ENCODE measurements around the gene DOCK11.
"Not testable (repeated sequence)": the region's sequence is repeated elsewhere in the genome, so short reads cannot be mapped to it uniquely, and the experiment has no call there.

Gene DOCK11

DNA sequence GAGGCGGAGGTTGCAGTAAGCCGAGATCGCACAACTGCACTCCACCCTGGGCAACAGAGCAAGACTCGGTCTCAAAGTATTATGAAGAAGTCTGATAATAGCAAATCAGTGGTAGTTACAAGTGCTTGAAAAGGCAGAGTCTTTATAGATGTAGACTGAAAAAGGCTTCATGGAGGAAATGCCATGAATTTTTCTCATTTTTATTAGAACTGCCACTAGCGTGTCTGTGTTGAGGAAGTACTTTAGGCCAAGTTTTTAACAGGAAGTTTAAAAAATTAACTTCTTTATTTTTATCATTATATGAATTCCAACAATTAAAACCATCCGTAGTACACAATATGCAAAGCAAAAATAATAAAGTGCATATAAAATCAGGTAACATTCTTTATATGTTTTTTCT is 199.0 kb downstream of the DOCK11 start:
- no peak for DNase-seq (ENCODE audit: low read depth, low spot score)

DNA sequence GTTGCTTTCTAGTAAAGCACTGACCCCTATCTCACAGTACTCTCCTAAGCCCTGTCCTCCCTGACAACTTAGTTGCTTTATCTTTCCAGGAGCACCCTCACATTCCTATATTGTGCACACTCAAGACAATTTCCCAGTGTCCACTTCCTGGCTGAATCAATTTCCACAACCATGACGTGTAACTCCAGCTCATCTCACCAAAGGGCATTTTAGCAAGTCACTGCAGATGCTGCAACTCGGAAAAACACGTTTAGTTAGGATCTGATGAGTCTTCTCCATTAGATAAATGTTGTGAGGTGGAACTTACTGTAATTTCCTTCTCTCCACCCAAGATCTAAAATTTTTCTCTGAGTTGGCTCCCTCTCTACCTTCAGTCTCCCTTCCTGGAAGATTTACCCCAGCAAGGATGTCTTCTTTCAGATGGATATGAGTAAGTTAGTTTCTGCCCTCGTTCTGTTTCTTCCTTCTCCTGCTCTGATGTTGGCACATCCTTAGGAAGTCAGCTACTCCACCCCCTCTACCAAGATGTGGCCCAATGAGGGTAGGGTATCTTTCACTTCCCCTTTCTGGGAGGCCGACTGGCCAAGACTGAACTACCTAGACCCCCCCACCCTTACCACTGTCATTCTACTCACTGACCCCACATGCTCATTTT is 203.0 kb downstream of the DOCK11 start:
- no peak for DNase-seq (ENCODE audit: low read depth, low spot score)

DNA sequence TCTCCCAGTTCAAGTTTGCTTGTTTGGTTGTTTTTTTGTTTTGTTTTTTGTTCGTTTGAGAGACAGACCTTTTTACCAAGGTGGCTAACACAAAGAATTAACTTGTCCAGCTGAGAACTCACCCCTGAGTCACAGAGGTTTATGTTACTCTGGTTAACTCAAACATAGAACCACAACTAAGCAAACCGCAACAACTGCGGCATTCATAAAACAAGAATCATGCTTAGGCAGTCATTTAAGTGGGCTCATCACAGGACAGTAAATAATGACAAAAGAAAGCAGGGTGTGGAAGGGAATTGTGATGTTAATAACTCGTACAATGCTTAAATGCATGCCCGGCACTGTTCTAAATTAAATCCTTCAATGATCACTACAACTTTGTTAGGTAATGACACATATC is 207.1 kb downstream of the DOCK11 start:
- DNase-seq (ENCODE audit: low read depth, low spot score) = no peak

DNA sequence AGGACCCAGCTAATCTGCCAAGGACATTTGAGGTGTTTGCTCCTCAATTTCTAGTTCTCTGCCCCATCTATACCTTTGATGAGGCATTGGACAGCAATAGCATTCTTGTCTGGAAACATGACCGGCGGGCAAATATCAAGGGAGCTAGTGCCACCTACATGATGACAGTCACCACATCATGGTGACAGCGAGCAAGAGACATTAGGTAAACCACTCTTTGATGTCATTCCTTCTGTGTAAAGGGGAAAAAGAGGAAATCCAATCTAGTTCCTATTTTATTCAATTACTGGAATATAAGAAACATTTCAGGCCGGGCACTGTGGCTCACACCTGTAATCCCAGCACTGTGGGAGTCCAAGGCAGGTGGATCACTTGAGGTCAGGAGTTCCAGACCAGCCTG is 211.1 kb downstream of the DOCK11 start:
- no peak for DNase-seq (ENCODE audit: low read depth, low spot score)

DNA sequence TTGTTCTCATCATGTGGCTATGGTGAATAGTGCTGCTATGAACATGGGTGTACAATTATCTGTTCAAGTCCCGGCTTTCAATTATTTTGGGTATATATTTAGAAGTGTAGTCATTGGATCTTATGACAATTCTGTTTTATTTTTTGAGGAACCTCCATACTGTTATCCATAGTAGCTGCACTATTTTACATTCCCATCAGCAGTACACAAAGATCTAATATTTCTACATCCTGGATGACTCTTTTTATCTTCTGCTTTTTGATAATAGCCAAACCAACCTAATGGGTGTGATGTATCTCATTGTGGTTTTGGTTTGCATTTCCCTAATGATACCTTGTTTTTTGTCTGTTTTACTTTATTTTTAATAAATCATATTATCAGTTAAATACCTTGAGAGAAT is 218.9 kb downstream of the DOCK11 start:
- no peak for DNase-seq (ENCODE audit: low read depth, low spot score)

DNA sequence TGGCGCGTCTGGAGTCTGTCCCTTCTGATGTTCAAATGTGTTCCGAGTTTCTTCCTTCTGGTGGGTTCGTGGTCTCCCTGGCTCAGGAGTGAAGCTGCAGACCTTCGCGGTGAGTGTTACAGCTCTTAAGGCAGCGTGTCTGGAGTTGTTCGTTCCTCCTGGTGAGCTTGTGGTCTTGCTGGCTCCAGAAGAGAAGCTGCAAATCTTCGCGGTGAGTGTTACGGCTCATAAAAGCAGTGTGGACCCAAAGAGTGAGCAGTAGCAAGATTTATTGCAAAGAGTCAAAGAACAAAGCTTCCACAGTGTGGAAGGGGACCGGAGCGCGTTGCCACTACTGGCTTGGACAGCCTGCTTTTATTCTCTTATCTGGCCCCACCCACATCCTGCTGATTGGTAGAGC is 220.3 kb downstream of the DOCK11 start:
- not testable (repeated sequence) for DNase-seq (ENCODE audit: low read depth, low spot score)

DNA sequence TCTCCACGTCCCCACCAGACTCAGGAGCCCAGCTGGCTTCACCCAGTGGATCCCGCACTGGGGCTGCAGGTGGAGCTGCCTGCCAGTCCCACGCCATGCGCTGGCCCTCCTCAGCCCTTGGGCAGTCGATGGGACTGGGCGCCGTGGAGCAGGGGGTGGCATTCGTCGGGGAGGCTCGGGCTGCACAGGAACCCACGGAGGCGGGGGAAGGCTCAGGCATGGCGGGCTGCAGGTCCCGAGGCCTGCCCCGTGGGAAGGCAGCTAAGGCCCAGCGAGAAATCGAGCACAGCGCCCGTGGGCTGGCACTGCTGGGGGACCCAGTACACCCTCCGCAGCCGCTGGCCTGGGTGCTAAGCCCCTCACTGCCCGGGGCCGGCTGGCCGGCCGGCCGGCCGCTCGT is 221.2 kb downstream of the DOCK11 start:
- DNase-seq (ENCODE audit: low read depth, low spot score) = not testable (repeated sequence)

DNA sequence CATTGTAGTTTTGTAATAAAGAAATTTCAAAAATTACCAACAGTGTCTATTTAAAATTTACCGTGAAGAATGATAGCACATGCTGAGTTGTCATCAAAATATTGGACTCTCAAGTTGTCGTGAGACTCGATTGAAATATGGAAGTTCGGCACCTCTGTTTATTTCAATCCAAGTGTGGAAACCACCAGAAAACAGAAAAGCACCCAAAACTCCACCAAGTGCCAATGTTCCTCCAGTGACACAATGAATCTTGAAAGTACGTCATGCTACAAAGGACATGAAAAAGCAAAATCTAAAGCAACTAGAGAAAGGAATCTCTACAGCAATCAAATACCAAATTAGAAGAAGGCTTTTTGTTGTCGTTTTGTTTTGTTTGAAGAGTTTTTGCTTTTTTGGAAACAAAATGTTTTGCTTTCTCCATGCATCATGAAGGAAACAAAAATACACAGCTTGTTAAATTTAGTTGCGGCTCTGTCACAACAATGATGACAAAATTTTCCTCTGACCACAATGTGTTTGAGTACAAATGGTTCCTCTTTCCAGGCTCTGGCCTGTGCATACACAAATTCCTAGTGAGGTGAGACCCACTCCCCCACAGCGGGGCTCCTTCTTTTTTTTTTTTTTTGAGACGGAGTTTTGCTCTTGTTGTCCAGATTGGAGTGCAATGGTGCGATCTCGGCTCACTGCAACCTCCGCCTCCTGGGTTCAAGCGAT is 222.2 kb downstream of the DOCK11 start:
- DNase-seq (ENCODE audit: low read depth, low spot score) = no peak

DNA sequence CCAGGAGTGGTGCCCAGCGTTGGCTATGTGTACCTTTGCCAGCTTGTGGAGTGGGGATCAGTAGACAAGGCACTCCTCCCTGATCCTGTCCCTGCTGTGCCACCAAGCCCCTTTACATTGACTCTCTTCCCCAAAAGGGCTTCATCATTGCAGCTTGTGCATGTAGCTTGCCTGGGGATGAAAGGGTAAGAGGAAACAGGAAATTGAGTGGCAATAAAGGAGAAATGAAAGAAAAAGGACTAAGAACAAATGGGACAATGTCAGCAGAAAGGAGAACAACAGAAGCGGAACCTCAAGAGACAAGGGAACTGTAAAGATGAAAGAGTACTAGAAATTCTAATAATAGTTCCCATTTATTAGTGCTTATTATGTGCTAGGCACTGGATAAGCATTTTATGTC is 223.1 kb downstream of the DOCK11 start:
- no peak for DNase-seq (ENCODE audit: low read depth, low spot score)

DNA sequence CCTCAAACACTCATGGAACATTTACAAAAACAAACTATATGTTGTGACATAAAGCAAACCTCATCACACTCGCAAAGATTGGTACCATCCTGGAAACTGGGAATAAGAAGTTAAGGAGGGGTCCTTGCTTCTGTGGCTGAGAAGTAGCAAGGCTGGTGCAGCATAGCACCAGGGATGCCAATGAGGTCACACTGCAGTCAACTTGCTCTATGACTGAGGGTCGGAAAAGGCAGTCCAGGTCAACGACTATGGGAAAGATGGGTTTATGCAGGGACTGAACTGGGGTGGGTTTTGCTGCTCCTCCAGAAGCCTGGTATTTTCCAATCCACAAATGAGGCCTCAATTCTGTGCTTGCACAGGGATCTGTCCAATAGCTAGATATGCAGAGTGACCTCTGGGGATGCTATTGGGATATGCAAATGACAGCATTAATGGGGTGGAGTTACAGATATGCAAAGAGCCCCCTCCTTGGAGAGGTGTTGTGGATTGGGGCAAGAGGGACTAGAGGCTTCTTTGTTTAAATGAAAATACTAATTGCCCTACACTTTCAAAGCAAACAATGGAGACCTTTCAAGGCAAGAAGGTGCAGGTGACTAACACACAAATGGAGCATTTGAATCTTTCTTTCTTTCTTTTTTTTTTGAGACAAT is 224.6 kb downstream of the DOCK11 start:
- DNase-seq (ENCODE audit: low read depth, low spot score) = no peak

DNA sequence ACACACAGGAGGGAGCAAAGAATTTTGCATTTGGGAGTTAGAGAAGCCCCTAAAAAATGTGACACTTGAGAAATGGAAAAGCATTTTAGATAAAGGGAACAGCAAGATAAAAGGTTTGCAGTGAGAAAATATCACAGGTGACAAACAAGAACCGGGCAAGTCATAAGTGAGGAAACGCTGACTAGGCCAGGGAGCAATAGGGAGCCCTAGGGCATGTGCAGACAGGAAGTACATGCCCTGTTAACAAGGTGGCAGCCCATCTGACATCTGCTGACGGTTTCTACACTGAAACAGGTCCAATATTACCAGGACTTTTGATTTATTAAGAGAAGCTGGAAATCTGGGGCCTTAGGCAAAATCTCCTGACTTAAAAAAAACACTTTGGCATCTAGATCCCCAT is 227.8 kb downstream of the DOCK11 start:
- no peak for DNase-seq (ENCODE audit: low read depth, low spot score)

DNA sequence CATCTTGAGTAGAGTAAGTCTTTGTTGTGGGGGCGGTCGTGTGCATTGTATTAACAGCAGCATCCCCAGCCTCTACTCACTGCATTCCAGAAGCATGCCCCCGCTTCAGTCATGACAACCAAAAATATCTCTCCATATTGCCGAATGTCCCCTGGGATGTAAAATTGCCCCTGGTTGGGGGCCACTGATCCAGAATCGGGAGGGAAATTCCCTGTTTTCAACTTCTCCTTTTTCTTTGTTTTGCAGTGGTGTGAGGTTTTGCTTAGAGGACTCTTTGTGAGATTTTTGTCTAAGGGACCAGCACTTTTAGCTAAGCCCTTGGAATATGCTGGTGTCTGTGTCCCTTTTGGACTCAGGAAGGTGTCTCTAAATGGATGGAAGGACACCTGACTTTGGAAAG is 228.8 kb downstream of the DOCK11 start:
- no peak for DNase-seq (ENCODE audit: low read depth, low spot score)

DNA sequence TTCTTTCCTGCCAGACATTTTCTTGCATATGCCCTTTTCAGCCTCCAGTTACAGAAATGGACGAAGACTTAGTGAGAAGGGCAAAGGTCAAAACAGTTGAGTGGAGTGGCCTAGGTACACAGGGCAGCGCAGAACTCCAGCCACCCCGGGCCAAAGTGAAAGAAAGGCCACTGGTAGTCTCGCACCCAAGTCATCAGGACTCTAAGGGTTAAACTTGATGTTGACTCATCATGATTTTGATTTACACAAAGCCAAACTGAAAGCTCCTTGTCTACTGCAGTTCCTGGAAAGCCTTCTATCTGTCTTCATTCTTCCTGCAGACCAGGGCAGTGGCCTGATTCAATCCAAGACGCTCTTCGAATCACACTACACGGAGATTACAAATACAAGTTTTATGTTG is 229.2 kb downstream of the DOCK11 start:
- no peak for DNase-seq (ENCODE audit: low read depth, low spot score)

DNA sequence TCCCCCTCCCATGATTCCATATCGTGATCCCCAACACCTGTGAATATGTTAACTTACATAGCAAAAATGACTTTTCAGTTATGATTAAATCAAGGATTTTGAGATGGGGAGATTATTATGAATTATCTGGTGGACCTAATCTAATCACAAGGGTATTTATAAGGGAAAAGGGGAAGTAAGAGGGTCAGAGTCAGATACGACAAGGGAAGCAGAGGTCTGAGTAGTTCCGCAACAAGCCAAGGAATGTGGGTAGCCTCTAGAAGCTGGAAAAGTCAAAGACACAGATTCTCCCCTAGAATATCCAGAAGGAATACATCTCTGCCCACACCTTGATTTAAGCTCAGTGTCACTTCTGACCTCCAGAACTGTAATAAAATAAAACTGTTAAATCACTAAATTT is 230.8 kb downstream of the DOCK11 start:
- DNase-seq (ENCODE audit: low read depth, low spot score) = no peak

DNA sequence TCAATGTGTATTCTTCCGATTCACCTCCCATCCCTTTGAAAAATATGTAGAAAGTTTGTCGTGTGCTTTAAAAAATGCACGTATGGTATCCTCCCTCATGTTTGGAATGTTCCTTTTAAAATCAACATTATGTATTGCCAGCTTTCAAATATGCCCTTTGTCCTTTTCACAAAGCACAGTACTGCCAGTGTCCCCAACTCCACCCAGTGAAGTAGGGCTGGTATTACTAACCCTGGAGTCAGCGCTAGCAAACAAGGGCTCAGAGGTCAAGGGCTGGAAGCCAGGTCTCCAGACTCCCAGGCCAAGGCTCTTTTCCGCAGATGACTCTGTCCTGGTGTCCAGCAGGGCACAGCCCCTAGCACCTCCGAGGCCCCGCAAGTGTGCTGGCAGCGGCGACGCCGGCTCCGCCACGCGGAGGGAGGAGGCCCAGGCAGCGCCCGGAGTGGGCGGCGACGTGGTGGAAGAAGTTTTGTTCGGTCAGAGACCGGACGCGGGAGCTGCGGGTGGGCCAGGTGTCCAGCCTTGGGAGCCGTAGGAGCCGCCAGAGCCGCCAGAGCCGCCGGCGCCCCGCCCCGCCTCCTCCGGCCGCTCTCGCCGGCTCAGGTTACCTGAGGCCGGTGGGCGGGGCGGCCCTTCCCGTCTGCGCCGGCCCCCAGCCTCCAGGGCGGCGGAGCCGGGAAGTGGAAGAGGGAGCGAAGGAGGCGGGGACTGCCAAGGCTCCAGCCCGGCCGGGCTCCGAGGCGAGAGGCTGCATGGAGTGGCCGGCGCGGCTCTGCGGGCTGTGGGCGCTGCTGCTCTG is 231.5 kb downstream of the DOCK11 start, which contains the start of gene IL13RA1:
Gene IL13RA1 (plus strand): TSS at position 720 of the 799 bp plus-strand sequence. CDS start 33 bp downstream, at position 753.
- DNase-seq (ENCODE audit: low read depth, low spot score) = no peak

DNA sequence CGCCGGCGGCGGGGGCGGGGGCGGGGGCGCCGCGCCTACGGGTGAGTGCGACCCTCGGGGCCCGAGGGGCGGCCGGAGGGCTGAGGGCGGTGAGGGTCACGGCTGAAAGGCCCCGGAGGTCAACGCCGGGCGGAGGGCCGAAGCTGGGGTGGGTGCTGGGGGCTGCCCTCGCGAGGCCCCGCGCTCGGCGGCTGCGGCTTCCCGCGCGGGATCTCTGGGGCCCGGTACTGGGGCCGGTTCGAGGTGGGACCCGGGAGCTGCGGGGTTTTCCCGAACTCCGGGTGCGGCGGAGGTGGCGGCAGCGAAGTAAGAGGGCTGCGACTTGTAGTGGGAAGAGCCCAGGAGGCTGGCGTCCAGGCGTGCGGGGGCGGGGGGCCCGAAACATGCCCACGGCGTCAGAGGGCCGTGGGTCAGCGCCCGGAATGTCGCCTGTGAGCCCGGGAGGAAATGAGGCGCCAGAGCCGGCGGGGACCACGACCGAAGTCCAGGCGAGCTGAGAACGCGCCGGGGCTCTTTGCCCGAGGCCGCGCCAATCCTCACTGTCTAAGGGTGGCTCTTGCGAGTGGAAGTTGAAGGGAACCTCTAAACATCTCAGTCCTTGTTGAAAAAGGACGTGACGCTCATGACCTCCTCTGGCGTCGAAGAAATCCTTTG is 232.2 kb downstream of the DOCK11 start:
- no peak for DNase-seq (ENCODE audit: low read depth, low spot score)

DNA sequence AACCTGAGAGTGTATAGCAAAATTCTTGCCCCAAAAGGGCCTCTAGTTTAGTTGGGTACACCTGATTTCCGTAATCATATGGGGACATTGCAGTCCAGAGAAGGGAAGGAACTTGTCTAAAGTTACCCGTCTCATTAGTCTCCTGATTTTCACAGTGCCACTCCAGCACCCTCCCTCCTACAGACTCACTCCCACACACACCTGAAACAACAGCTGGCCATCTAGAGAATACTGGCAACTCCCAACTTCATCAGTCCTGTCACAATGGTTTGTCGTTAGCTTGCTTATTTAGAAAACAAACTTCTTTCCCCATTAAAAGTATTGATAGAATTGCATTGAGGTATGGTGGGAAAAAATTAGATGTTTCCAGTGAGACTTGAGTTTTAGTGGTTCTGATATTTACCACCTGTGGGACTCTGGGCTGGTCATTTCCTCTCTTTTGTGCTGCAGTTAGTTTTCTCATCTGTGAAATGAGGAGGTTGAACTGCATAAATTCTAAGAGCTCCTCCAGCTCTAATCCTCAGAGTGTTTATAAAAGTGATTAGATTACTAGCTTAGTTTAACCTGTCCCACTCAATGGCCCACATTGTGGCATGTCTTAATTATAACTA is 233.5 kb downstream of the DOCK11 start:
- no peak for DNase-seq (ENCODE audit: low read depth, low spot score)

DNA sequence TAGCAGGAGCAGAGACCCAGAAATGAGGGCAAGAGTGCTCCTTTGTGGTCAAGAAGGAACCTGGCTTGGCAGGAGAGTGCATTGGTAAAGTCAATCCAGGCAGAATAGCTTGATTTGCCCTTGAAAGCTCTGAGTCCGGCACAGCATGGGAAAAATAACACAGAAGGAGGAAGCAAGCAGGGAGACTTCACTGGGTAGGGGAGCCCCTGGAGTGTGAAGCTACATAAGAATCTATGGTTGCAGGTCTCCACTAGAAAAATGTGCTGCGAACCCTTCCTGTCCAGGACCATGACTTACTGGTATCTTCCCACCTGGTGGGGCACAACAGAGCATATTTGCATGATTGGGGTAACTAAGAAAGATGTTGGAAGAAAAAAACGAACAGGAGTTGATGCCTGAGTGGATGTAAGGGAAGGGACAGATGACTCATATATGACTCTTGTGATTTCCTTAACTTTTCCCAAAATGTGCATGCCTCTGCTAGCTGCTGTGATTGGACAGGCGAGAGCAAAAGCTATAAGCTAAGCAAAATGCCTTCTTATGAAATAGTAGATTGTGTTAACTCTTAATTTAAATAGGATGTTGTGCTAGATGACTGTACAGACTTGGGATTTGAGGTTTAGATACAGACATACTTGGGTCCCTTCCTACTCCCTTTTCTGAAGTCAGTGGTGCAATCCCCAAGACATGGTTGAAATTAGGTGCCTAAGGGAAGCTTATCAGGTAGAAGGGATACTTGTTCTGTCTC is 235.1 kb downstream of the DOCK11 start:
- DNase-seq (ENCODE audit: low read depth, low spot score) = no peak

DNA sequence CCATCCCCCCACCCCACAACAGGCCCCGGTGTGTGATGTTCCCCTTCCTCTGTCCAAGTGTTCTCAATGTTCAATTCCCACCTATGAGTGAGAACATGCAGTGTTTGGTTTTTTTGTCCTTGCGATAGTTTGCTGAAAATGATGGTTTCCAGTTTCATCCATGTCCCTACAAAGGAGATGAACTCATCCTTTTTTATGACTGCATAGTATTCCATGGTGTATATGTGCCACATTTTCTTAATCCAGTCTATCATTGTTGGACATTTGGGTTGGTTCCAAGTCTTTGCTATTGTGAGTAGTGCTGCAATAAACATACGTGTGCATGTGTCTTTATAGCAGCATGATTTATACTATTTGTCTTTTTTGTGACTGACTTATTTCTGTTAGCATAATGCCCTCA is 236.9 kb downstream of the DOCK11 start:
- not testable (repeated sequence) for DNase-seq (ENCODE audit: low read depth, low spot score)

DNA sequence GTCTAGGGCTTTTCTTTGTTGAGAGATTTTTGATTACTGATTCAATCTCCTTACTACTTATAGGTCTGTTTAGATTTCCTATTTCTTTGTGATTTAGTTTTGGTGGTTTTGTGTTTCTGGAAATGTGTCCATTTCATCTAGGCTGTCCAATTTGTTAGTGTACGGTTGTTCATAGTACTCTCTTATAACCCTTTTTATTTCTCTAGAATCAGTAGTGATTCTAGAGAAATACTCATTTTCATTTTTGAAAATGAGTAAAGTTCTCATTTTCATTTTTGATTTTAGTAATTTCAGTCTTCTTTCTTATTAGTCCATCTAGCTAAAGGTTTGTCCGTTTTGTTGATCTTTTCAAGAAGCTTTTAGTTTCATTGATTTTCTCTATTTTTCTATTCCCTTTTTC is 239.3 kb downstream of the DOCK11 start:
- no peak for DNase-seq (ENCODE audit: low read depth, low spot score)
